ENCODE measurements around the gene FYTTD1.

Gene FYTTD1

DNA sequence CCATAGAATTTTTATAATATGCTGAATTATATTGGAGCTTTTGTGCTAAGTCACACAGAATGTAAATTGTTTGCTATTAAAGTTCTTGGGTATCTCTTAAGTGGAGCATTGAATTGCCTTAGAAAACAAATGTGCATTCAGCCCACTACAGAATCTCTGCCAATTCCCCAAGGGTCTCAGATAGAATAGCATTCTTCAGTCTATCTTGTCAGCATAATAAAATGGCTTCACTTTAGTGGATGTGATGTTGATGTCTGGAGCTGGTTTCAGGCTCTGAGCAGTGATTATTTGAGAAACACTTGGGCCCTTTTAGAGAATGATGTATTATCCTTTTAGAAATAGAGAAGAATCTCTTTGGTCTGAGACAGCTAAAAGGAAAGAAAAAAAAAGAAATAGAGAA lies 86.6 kb downstream of the FYTTD1 start:
- H3K27ac ChIP-seq: no peak overlapping the region
- TF ChIP-seq ZFX (IDR thresholded peaks at IDR 0.05): no peak
- TF ChIP-seq, protein P1, sequence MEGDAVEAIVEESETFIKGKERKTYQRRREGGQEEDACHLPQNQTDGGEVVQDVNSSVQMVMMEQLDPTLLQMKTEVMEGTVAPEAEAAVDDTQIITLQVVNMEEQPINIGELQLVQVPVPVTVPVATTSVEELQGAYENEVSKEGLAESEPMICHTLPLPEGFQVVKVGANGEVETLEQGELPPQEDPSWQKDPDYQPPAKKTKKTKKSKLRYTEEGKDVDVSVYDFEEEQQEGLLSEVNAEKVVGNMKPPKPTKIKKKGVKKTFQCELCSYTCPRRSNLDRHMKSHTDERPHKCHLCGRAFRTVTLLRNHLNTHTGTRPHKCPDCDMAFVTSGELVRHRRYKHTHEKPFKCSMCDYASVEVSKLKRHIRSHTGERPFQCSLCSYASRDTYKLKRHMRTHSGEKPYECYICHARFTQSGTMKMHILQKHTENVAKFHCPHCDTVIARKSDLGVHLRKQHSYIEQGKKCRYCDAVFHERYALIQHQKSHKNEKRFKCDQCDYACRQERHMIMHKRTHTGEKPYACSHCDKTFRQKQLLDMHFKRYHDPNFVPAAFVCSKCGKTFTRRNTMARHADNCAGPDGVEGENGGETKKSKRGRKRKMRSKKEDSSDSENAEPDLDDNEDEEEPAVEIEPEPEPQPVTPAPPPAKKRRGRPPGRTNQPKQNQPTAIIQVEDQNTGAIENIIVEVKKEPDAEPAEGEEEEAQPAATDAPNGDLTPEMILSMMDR (conservative IDR thresholded peaks at IDR 0.05): no peak

All from C4-2B (cell line).